Progenitor cell of endocrine pancreas (in vitro differentiated cells): ENCODE measurements around the gene SMAD9. TPM values are rescaled to one million over a fixed set of nuclear protein-coding genes. Genes with fewer than 3 reads are reported as not detected.

Source experiments
- DNase-seq: peaks from one replicate; pipeline ENCODE4 v3.0.0; 2021; ENCODE audit warnings: low spot score; ENCODE audit not compliant: unreplicated experiment
- H3K27ac Mint-ChIP-seq: 2 replicates; pipeline ENCODE4 v1.8.0; 2021; ENCODE audit warnings: mild to moderate bottlenecking, moderate library complexity, mixed read lengths
- H3K27me3 Mint-ChIP-seq: 2 replicates; pipeline ENCODE4 v1.8.0; 2021; ENCODE audit warnings: mixed read lengths
- H3K36me3 Mint-ChIP-seq: 2 replicates; pipeline ENCODE4 v1.8.0; 2022; ENCODE audit warnings: mixed read lengths; ENCODE audit not compliant: insufficient read depth
- H3K4me1 Mint-ChIP-seq: 2 replicates; pipeline ENCODE4 v1.8.0; 2021; ENCODE audit warnings: low read depth, mixed read lengths
- H3K4me3 Mint-ChIP-seq: 2 replicates; pipeline ENCODE4 v1.8.0; 2021; ENCODE audit warnings: low read depth, mild to moderate bottlenecking, moderate library complexity, mixed read lengths
- H3K9me3 Mint-ChIP-seq: 2 replicates; pipeline ENCODE4 v1.8.0; 2021; ENCODE audit warnings: low read depth, mixed read lengths
- CTCF ChIP-seq: fragments of 200-600 bp; sonication (generic); IDR thresholded peaks from one replicate; pipeline ENCODE4 v1.5.0; 2021; ENCODE audit warnings: antibody characterized with exemption, mild to moderate bottlenecking; ENCODE audit not compliant: unreplicated experiment
- total RNA-seq: library from RNA; stranded (reverse); gene quantifications from 2 replicates; pipeline ENCODE4 v1.2.1, GENCODE V29; 2021

SMAD9 gene
- total RNA-seq, 1 donor from 2014 or later: 10.5 TPM

GRCh38 chr13:36950920-36951319 is 30.9 kb upstream of the SMAD9 start:
- Mint-ChIP-seq H3K4me1 (no peaks in the 10 kb centered on the region), H3K27me3 (no peaks in the 10 kb centered on the region), H3K27ac (no peak overlapping the region), H3K36me3 (peaks cover 23% of the 10 kb centered on the region), H3K4me3 (no peak overlapping the region), H3K9me3 (no peaks in the 10 kb centered on the region)
- DNase-seq: no peak
- TF ChIP-seq CTCF: no peak

GRCh38 chr13:36950330-36950729 is 30.3 kb upstream of the SMAD9 start:
- DNase-seq: no peak
- no peaks in the 10 kb centered on the region for H3K9me3 Mint-ChIP-seq
- H3K27me3 Mint-ChIP-seq: no peaks in the 10 kb centered on the region
- H3K4me1 Mint-ChIP-seq: peaks cover 4% of the 10 kb centered on the region
- no peak overlapping the region for H3K27ac Mint-ChIP-seq
- peaks cover 20% of the 10 kb centered on the region for H3K36me3 Mint-ChIP-seq
- no peak for TF ChIP-seq CTCF
- H3K4me3 Mint-ChIP-seq: no peak overlapping the region

- Mint-ChIP-seq H3K27ac (no peak overlapping the region), H3K36me3 (peaks cover 13% of the 10 kb centered on the region), H3K27me3 (no peaks in the 10 kb centered on the region), H3K9me3 (peaks cover under 1% of the 10 kb centered on the region), H3K4me1 (peaks cover 5% of the 10 kb centered on the region), H3K4me3 (no peak overlapping the region)
- no peak for DNase-seq
- no peak for TF ChIP-seq CTCF
These were observed 25.0 kb upstream of the SMAD9 start for GRCh38 chr13:36945078-36945477.

GRCh38 chr13:36925603-36926002 is 5.6 kb upstream of the SMAD9 start:
- Mint-ChIP-seq H3K9me3 (no peaks in the 10 kb centered on the region), H3K36me3 (no peaks in the 10 kb centered on the region), H3K27ac (no peak overlapping the region), H3K27me3 (peaks cover 8% of the 10 kb centered on the region), H3K4me3 (no peak overlapping the region), H3K4me1 (peaks cover 9% of the 10 kb centered on the region)
- TF ChIP-seq CTCF: no peak
- DNase-seq: no peak

GRCh38 chr13:36924001-36924400 is 4.0 kb upstream of the SMAD9 start:
- Mint-ChIP-seq H3K27me3 (peaks cover 8% of the 10 kb centered on the region), H3K9me3 (no peaks in the 10 kb centered on the region), H3K4me1 (peaks cover 13% of the 10 kb centered on the region), H3K27ac (no peak overlapping the region), H3K36me3 (no peaks in the 10 kb centered on the region), H3K4me3 (no peak overlapping the region)
- no peak for TF ChIP-seq CTCF
- DNase-seq: no peak
